Measurements from ENCODE around the gene TIAM1.
A peak's percentile ranks its signal among the peaks of the same experiment; 100 is the strongest.

The TIAM1 gene

GRCh38 chr21:31354604-31355443 is 10.8 kb upstream of the TIAM1 start:
- DNase-seq, result peak; percentile 96

GRCh38 chr21:31354122-31354521 is 10.1 kb upstream of the TIAM1 start:
- no peak for DNase-seq

DNA sequence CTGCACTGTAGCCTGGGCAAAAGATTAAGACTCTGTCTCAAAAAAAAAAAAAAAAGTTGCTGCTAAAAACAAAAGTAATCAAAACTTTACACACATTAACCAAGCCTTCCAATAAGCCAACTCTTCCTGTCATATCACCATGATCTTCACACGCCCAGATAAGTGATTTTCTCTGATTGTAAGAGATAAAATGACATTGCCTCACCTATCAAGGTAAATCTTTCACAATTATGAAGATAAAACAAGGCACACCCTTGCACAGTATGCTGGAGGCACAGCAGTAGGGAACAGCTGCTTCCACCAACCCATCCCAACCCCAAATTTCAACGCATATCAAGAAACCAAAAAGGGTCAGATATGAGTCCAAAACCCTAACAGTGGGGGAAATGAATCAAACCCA is 8.8 kb upstream of the TIAM1 start:
- peak; percentile 81 for DNase-seq

GRCh38 chr21:31351960-31352359 is 7.9 kb upstream of the TIAM1 start:
- DNase-seq, result no peak

- DNase-seq, result no peak
Measured at GRCh38 chr21:31351438-31351837, 7.4 kb upstream of the TIAM1 start.

DNA sequence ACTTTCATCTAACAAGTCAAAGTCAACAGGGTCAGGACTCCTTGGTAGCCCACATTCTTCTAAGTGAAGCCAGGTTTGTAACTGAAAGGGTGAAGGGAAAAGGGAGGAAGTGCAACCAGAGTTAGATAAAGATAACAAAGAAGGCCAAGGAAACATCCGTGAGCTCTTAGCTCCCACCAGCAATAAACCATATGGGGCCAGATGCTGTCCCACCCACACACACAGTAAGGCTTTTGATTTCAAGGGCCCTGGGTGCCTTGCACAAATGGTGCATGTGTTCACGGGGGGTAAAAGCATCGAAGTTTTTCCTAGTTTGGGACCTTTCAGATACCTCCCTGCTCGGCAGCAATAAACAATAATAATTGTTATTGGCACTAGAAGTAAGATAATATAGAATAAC is 5.1 kb upstream of the TIAM1 start:
- DNase-seq, result no peak

- DNase-seq, result no peak
Measured at GRCh38 chr21:31348188-31348587, 4.1 kb upstream of the TIAM1 start.

DNA sequence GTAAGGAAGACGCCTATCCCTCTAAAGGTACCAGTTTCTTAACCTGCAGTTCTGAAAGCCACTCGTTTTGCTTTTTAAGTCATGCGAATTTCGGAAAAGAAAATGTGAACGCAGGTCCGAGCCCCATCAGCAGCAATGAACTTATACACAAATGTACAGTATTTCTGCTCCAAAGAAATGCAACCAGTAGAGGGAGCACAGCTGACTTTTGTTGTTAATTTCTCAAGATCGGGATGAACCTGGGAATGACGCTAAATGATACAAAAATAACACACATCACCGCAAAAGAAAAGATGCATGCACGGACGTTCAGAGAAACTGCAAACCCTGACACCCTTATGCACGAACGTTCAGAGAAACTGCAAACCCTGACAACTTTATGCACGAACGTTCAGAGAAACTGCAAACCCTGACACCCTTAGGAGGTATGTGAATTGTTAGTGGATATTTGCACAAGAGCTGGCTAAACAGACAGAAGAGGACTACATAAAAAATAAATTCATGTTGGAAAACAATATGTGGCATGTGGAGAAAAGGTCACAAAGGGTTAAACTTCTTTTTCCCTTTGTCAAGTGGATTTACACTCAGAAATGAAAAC is 3.5 kb upstream of the TIAM1 start:
- no peak for DNase-seq

DNA sequence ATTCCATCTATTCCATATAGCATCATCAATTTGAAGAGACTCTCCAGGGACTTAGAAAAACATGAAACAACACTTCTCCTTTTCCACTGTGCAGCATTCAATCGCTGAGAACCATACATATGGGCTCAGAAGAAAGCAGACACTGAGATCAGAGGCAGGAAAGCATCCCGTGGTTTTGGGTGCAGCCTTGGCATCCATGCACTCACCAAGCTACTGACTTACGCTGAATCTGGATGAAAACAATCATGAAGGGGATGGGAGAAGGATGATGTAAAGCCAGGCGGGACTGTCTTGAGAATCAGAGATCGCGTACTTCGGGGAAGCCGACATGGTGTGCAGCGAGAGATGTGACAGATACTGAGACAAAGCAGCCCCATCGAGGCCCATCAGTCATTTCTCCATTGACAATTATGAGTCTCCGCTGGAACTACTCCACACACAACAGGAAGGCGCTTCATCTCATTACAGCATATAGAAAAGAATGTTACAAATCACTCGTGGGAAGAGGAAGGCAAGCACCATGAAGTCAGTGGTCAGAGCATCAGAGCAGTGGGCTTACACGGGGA is 2.3 kb upstream of the TIAM1 start:
- peak; percentile 57 for DNase-seq

DNA sequence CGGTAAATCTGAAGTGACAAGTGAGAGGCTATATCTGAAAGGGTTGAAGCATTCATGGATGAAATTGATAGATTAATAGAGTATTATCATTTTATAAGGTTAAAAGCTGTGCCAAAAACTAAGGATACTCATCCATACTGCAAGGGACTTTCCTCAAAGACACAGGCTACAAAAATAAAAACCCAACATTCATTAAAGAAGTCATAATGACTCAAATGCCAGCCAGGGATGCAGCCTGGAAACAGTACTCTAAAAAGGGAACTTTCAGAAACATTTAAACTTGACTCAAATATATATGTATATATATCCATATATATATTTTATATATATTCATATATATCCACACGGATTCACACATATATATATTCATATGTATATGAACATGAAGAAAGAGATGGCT is 1.1 kb upstream of the TIAM1 start:
- no peak for DNase-seq

- DNase-seq, result no peak
Measured at GRCh38 chr21:31343030-31343510, 991 bp downstream of the TIAM1 start.

DNA sequence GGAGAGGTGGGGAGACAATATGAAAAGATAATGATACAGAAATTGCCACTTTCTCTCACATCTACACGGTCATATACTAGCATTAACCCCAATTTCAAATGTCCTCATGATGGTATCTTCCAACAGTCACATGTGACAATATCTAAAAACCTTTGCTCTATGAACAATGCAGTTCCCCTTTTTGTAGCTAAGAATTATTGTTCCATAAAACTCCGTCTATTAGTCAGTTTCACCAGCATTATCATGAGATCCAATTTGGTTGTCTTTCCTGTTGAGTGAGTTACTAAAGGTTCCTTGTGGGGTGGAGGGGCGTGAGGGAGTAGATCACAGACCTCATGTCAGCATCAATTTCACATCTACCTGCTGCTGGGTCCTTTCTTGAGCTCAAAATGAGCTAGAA is 1.7 kb downstream of the TIAM1 start:
- DNase-seq, result no peak

GRCh38 chr21:31340942-31341487 is 3.0 kb downstream of the TIAM1 start:
- DNase-seq, result peak; percentile 68

GRCh38 chr21:31340514-31340913 is 3.5 kb downstream of the TIAM1 start:
- DNase-seq, result no peak

- no peak for DNase-seq
Measured at GRCh38 chr21:31339721-31340120, 4.3 kb downstream of the TIAM1 start.

DNA sequence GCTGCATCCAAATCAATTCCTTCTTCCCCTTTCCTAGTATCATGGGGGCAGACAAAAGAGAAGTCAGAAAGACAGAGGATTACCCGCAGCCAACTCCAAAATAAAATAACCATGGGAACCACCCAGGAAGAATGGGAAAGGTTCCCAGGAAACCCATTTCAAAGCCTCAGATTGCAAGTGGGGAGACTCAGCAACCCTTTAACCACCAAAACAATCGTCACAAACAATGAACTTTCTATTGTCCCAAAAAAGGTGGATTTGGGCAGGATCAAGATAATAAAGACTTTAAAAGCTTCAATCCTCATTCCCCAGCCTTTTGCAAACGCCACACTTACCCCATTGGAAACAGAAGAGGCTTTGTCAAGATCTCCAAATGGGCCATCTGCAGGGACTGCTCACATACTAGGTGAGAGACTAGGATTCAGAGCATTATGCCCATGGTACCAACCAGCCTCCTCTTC is 5.1 kb downstream of the TIAM1 start:
- no peak for DNase-seq

DNA sequence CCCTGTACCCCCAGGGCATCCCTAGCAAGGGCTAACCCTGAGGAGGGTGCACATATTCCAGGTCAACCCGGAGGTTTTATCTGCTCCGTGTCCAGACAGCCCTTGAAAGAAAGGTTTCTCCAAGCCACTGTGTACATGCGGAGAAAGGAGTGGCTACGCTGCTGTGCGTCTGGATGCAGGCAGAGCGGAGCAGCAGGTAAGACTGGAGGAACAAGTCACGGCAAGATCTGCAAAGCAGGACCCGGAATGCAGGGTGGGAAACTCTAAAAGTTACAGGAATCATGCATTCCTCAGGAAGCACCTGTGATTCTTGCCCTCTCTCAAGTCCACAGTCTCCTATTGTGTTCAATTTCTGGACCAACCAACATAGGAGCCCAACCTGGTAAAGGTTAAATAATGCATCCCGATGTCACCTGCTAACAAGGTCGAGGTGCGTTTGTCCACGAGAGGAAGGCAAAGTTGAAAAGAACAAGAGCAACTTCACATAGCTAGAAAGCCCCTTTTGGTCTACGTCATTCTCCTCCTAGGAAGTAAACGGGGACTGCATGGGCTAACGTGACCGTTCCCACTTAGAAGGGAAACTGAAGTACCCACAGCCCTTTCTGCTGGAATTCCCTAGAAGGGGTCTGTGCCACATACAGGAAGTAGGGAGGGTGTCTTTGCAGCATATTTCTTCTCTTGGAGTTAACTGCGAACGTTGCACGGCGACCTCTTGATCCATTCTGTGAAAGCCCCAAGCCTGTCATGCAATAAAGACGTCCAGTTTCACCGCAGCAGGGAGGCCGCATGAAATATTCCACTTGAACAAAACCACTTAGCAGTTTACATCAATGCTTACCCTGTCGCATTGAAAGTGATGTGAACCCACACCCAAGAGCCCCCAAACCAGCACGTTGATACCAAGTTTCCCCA is 5.8 kb downstream of the TIAM1 start:
- no peak for DNase-seq

- DNase-seq, result no peak
Measured at GRCh38 chr21:31337086-31337485, 7.0 kb downstream of the TIAM1 start.

DNA sequence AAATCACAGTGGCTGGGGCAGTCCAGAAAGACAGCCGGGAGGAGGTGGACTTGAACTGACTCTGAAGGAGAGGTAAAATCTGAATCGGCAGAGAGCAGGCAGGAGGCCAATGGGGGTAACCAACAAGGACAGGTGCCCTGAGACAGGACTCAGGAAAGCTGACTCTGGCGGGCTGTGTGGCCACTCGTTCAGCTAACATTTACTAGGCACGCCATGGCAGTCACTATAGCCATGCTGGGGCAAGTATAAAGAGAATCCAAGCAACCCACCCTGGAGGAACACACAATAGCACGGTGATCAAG is 7.4 kb downstream of the TIAM1 start:
- DNase-seq, result no peak

DNA sequence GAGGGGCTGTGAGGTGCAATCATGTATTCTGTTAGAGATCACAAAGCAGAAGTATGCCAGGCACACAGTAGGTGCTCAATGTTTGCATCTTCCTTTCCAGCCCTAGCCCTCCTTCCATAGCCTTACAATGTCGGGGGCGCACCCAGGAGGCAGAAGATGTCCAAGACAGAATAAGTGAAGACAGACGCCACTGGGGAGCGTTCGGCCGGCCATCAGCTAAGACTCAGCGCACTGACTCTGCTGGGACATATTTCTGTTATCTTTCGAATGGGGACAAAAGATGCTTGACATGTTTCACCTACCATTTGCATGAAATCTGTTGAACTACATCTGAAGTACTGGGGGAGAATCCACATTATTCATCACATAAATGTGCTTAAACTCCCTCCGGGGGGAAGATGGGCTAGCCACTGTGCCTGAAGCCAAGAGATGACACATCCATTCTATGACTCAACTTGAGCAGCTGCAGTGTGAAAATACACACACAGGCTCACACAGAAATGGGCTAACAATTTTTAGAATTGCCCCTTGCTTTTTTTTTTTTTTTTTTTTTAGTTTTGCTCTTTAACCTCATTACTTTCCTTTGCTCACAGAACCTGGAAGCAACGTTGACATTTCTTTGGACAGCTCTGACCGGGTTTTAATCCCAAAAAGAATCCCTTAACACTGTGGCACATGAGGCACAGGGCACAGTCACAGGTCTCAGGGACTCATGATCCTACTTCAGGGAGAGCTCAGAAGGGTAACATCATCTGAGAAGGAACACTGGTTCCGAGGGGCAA is 7.9 kb downstream of the TIAM1 start:
- DNase-seq, result peak; percentile 69

- no peak for DNase-seq
Measured at GRCh38 chr21:31334648-31335121, 9.4 kb downstream of the TIAM1 start.

GRCh38 chr21:31332525-31332924 is 11.5 kb downstream of the TIAM1 start:
- no peak for DNase-seq

All from activated CD4-positive, alpha-beta T cell treated with anti-CD3 and anti-CD28 coated beads, Interleukin-2, amount 50 U/mL, for 16 hours (primary cell).